Measurements from ENCODE around the gene EYS. TPM values are rescaled to one million over a fixed set of nuclear protein-coding genes. Genes with fewer than 3 reads are reported as not detected.
"Not testable (repeated sequence)": the region's sequence is repeated elsewhere in the genome, so short reads cannot be mapped to it uniquely, and the experiment has no call there.

Gene EYS
- total RNA-seq, 1 experiment from 2014 or later = 0.13 TPM

DNA sequence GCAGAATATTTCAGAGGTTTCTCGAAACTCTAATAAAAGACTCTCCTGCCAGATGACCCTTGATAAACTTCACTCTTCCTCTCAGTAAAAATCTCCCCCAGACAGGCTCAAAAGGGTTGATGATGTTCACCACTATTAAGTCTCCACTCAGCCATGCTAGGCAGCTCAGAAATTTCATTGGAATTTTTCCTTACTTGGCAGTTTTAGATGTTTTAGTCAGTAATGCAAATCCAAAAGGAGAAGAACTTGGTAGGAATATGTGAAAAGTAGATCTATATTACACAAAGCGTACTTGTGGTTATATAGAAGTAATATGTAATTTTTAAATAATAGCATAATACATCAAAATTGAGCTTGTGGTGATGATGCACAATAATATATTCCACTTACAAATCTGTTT is 1738.4 kb downstream of the EYS start:
- no peak for DNase-seq (ENCODE audit: low spot score)

- DNase-seq (ENCODE audit: low spot score) = no peak
These were observed 1742.7 kb downstream of the EYS start for GRCh38 chr6:63964366-63964765.

GRCh38 chr6:63963769-63964315 is 1743.2 kb downstream of the EYS start:
- peak; percentile 17 for DNase-seq (ENCODE audit: low spot score)

DNA sequence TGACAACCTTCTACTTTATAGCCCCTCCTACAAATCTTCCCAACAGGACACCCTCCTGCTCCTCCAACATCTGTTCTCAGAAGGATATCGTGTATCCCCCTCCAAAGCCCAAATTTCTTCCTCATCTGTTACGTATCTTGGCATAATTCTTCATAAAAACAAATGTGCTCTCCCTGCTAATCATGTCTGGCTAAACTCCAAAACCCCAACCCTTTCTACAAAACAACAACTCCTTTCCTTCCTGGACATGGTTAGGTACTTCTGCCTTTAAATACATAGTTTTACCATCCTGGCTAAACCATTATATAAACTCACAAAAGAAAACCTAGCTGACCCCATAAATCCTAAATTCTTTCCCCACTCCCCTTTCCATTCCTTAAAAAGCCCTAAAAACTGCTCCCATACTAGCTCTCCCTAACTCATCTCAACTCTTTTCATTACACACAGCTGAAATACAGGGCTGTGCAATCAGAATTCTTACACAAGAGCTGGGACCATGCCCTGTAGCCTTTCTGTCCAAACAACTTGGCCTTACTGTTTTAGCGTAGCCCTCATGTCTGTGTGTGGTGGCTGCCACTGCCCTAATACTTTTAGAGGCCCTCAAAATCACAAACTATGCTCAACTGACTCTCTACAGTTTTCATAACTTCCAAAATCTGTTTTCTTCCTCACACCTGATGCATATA is 1753.5 kb downstream of the EYS start:
- DNase-seq (ENCODE audit: low spot score) = not testable (repeated sequence)

GRCh38 chr6:63947792-63948529 is 1759.1 kb downstream of the EYS start:
- DNase-seq (ENCODE audit: low spot score) = no peak

DNA sequence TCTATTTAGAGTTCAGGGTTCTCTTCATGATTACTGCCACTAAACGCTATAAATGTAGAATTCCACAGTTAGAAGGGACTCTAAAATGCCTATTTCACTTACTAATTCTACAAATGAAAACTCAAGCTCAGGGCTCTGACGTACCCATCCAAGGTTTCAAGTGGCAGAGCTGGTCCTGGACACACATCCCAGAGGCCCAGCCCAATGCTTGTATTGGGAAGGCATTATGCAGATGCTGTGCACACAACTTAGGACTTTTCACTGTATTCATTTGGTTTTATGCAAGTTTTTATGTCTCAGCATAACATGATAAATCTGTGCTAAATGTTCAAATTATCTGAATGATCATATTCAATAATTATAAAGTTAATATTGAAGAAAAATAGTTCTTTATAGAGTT is 1761.0 kb downstream of the EYS start:
- no peak for DNase-seq (ENCODE audit: low spot score)

- DNase-seq (ENCODE audit: low spot score) = no peak
These were observed 1763.2 kb downstream of the EYS start for GRCh38 chr6:63943826-63944225.

- peak; percentile 43 for DNase-seq (ENCODE audit: low spot score)
These were observed 1765.1 kb downstream of the EYS start for GRCh38 chr6:63941747-63942470.

DNA sequence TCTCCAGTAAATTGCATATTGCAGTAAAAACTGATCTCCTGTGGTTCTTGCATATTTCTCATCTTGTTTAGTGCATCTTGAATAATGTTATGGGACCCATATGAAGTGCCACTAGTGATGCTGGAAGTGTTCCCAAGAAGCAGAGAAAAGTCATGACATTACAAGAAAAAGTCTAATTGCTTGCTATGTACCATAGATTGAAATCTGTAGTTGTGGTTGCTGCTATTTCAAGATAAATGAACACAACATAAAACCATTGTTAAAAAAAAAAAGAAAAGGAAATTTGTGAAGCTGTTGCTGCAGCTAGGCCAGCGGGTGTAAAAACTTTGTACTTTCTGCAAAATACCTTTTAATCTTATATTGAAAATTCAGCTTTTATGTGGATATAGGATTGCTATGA is 1767.0 kb downstream of the EYS start:
- DNase-seq (ENCODE audit: low spot score) = no peak

DNA sequence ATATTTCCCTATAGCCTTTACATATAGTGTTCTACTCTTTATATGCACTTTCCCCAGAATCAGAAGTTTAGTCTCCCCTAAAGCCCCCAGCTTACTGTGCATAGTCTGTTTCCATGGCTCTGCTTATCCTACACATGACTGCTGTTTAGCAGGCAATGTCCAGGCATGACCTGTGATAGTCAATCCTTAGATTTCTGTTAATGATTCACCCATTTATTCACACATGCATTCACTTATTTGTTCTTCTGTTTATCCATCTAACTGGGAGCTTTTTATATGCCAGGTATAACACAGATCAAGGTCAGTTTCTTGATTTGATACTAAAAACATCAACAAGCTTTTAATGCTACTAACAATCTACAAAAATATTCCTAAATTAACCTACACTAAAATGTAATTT is 1770.6 kb downstream of the EYS start:
- peak; percentile 19 for DNase-seq (ENCODE audit: low spot score)

- DNase-seq (ENCODE audit: low spot score) = no peak
These were observed 1771.3 kb downstream of the EYS start for GRCh38 chr6:63935732-63936131.

GRCh38 chr6:63933948-63934347 is 1773.1 kb downstream of the EYS start:
- DNase-seq (ENCODE audit: low spot score) = not testable (repeated sequence)

DNA sequence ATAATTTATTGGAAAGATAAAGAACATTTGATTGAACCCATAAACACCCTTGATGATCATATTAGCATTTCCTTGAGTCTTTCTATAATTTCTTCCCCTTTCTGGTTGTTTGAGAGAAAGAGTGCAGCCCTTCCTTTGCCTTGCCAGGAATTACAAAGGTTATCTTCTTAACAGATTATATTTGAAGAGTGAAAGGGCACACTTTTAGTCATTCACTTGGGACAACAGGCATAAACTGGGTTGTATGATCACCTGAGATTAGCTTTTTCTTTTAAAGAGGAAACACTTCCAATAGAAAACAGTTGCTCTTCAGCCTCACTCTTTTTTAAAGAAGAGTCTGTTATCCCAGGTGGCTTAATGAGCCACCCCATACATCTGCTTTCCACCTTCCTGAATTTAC is 1776.2 kb downstream of the EYS start:
- no peak for DNase-seq (ENCODE audit: low spot score)

DNA sequence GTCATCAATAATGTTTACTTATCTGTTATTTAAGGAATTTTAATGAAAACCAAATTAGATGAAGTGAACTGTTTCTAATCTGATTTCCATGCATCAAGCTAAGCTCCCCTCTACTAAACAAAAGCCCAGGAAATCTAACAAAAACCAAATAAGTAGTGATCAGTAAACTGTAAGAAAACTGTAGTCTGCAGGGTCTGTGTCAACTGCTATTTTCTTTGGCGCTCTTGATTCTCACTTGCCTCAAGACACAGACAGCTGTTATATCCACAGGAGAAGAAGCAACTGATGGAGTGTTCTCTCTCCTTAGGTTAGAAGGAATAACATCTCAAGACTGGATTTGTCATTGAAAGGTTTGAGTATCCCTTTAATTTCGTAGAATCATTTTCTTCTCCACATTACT is 1777.9 kb downstream of the EYS start:
- DNase-seq (ENCODE audit: low spot score) = no peak

GRCh38 chr6:63928613-63929012 is 1778.4 kb downstream of the EYS start:
- DNase-seq (ENCODE audit: low spot score) = no peak

DNA sequence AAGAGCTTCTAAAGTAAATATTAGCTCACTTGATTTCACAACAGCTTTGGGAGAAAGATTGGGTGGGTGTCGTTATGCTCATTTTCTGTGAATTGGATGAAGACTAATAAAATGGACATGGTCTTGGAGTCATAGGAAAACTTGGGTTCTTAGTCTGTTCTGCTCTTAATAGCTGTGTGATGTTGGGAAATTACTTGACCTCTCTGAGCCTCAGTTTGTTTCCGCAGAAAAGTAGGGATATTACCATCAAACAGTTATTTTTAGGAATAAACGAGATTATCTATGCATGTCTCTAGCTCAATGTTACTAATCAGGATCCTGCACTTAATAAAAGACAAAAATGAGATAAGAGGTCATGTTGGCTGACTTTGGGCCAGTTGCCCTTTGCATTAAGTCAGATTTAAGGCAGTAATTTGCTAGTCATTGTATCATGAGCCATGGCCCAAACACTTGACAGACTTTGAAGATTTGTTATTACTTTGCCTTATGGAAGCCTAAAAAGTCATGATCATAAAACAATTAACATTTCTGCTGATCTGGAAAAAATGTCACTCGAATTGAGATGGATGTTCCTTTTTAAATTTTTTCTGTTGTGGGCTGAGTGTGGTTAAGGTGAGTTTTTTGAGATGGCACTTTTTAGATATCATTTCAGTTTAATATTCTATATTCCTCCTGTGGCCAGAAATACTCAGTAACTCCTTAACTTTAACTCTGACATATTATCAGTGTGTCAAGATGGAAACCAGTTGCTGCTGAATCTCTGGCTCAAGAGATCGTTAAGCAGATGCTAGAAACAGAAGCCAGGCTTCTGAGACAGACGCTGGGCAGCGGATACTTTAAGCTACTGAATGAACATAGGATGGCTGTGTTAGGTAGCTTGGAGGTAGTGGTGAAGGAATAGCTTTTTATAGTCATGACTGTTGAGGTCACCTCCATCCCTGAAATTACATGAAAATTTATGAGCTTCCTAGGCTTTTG is 1779.8 kb downstream of the EYS start:
- DNase-seq (ENCODE audit: low spot score) = no peak

DNA sequence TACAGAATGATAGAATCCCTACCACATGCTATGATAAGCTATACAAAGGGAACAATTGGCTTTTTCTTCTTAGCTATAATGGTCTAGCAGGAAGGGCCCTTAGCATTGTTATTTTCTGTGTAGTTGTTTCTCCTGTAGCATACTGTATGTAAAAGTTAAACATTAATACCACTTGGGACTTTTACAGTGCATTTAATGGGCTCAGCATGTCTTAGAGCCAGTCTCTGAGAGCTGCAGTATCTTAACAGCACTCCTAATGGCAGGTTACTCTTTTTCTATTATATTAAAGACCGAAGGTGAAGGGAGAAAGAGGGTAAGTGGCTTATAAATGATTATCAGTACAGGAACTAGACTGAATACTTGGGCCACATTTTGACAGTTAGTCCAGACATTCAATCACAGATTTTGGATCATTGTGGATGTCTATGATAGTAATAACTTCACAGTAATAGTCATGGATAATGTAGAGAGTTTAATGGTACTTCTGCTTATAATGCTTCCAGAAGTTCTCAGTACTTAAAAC is 1780.7 kb downstream of the EYS start:
- DNase-seq (ENCODE audit: low spot score) = peak; percentile 34

DNA sequence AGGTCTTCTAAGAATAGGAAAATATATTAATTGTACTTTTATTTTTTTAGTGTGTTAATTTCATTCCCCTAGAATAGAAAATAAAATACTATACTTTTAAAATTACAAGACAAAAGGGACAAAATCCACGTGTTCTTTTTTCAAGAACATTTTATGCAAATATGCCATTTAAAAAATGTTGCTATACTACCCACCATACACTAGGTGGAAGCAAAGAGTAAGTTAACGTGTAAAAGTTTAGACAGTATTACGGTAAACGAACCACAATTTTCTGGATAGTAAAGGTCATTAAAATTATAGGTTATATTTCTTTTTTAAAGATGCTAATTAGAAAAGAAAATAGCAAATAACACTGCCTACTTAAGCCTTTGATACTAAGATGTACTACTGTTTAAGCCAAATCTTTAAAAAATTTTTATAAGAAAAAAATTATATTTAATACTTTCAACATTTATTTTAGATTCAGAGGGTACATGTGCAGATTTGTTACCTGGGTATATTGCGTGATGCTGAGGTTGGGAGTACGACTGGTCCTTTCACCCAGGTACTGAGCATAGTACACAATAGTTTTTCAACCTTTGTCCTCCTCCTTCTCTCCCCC is 1783.8 kb downstream of the EYS start:
- DNase-seq (ENCODE audit: low spot score) = peak; percentile 49

DNA sequence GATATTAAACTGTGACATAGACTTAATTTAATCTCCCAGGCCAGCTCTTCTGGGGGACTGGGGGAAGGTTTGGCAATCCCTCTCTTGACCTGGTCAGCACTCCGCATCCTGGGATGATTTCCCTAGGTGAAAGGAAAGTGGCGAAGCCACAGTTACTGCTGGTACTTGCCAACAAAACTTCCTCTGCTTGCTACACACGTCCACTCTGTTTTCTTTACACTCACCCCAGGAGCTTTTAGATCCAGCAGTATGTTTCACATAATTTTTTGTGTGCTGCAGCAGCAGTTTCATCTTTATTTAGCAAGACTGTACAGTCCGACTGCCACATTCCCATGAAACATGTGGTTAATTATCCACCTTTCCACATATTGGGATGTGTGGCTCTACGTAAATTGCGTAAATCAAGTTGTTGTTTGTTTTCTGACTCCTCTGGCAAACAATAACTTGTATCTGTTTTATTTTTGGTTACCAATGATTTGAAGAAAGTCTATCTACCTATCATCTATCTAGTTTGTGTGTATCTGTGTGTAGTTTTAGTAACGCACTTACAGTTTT is 1787.4 kb downstream of the EYS start:
- no peak for DNase-seq (ENCODE audit: low spot score)

- no peak for DNase-seq (ENCODE audit: low spot score)
These were observed 1794.1 kb downstream of the EYS start for GRCh38 chr6:63912887-63913286.

All from HT-29 (cell line).